HG02642 (cell line): Measurements from ENCODE around the gene ROCK2.
A peak's percentile ranks its signal among the peaks of the same experiment; 100 is the strongest.

Source experiments
- ATAC-seq: cut with Tn5 transposase; IDR thresholded peaks from one replicate; pipeline ENCODE4 v1.9.1; 2021; ENCODE audit warnings: mild to moderate bottlenecking; ENCODE audit not compliant: unreplicated experiment, poor library complexity

ROCK2 gene

GRCh38 chr2:11159574-11160170 lies 184.8 kb downstream of the ROCK2 start:
- ATAC-seq = no peak

GRCh38 chr2:11158916-11159573 lies 185.4 kb downstream of the ROCK2 start:
- ATAC-seq = no peak

DNA sequence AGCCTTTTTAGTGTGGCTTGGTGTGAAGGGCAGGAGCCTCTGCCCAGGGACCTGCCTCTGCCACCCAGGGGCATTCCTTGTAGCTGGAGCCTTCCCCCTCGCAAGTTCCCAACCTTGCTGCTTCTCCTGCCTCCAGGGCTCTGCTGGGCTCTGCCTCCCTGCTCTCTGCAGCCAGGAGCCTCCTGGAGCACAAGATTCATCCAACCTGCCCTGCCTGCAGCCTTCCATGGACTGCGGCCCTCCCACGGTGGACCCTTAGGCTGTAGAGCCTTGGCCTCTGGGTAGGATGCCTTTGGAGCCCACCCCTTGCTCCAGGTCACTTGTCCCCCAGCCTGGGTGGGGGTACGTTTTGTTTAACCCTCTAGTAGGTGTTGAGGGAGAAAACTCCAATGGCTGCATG lies 186.7 kb downstream of the ROCK2 start:
- no peak for ATAC-seq

- ATAC-seq = no peak
Observed at GRCh38 chr2:11157296-11157695, 187.1 kb downstream of the ROCK2 start.

GRCh38 chr2:11156396-11157075 lies 187.9 kb downstream of the ROCK2 start:
- ATAC-seq = no peak

DNA sequence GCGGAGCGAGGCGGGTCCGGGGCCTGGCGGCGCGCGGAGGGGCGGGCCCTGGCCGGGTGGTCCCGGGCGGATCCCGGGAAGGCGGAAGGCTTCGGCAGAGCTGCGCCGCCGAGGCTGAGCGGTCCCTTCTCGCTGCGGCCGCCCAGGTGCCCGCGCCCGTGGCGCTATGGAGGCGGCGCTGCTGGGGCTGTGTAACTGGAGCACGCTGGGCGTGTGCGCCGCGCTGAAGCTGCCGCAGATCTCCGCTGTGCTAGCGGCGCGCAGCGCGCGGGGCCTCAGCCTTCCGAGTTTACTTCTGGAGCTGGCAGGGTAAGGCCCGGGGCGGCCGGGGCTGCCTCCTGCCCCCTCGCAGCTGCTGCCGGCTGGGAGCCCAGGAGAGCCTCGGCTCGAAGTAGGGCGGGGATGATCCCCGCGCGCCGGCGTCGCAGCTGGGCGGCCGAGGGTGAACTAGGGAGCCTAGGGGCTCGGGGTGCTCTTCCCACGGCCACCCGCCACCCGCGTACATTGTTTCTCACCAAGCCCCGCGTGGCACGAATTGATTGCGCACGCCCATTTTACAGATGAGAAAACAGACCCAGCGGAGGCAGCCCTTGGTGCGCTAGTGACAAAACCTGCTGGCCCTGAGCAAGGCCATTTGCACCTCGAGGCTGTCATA lies 188.9 kb downstream of the ROCK2 start, which contains the start of gene SLC66A3:
Gene SLC66A3, plus strand, starts transcription at position 87 of the 655 bp plus-strand sequence. Its CDS starts 80 bp downstream, at position 167.
- peak; percentile 82 for ATAC-seq

GRCh38 chr2:11154923-11155380 lies 189.5 kb downstream of the ROCK2 start:
- peak; percentile 69 for ATAC-seq

GRCh38 chr2:11154016-11154922 lies 190.2 kb downstream of the ROCK2 start:
- peak; percentile 15 for ATAC-seq

GRCh38 chr2:11152591-11152990 lies 191.8 kb downstream of the ROCK2 start:
- no peak for ATAC-seq

DNA sequence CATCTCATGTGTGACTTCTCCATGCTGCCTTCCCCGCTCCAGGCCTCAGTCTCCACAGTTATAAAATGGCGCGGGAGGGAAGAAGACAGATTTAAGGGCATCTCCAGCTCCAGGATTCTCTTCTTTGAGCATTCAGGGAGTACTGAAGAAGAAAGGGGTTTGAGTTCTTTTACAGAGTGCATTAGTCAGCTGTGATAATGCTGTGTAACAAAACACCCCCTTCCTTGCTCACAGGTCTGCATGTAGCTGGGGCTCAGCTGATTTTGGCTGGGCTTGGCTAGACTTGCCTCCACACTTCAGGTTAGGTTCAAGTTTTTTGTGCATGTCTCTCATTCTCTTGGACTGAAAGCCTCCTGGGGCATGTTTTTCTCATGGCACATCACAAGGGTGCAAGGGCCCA lies 197.2 kb downstream of the ROCK2 start:
- no peak for ATAC-seq

- no peak for ATAC-seq
Observed at GRCh38 chr2:11146076-11146475, 198.4 kb downstream of the ROCK2 start.

- no peak for ATAC-seq
Observed at GRCh38 chr2:11145350-11145749, 199.1 kb downstream of the ROCK2 start.

DNA sequence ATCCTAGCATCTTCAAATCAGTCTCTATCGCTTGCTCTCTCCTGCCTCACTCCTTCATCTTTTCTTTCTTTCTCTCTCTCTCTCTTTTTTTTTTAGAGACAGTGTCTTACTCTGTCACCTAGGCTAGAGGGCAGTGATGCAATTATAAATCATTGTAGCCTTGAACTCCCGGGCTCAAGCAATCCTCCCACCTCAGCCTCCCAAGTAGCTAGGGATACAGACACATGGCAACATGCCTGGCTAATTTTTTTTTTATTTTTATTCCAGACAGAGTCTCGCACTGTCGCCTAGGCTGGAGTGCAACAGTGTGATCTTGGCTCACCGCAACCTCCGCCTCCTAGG lies 199.7 kb downstream of the ROCK2 start:
- ATAC-seq = no peak

- no peak for ATAC-seq
Observed at GRCh38 chr2:11144077-11144737, 200.2 kb downstream of the ROCK2 start.

DNA sequence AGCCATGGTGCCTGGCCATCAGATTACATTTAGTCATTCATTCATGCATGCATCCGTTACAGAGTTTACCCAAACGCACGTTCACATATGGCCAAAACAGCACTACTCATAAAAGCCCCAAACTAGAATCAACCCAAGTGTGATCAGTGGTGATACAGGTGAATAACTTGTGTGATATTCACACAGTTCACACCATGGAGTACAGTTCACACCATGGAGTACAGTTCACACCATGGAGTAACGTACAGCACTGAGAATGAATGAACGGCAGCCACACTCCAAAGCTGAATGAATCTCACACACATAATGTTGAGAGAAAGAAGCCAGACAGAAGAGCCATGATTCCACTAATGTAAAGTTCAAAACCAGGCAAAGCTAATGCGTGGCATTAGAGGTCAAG lies 201.4 kb downstream of the ROCK2 start:
- ATAC-seq = no peak

DNA sequence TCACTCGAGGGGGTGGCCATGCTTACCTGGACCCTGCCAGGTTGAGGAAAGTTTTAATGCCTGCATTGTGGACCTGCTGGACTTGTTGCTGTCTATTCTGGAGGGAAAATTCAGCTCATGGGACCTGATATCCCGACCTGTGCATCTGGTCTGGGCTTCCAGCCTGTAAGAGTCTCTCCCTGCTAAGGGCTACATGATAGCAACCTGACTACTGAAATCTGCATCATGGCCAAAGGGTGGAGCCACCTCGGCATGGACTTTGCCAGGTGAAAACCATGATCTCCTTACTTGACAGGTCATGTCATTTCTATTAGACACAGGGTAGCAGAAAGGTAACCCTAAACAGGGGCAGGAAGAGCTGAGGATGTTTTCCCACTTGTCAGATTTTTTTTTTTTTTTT lies 202.1 kb downstream of the ROCK2 start:
- ATAC-seq = no peak

DNA sequence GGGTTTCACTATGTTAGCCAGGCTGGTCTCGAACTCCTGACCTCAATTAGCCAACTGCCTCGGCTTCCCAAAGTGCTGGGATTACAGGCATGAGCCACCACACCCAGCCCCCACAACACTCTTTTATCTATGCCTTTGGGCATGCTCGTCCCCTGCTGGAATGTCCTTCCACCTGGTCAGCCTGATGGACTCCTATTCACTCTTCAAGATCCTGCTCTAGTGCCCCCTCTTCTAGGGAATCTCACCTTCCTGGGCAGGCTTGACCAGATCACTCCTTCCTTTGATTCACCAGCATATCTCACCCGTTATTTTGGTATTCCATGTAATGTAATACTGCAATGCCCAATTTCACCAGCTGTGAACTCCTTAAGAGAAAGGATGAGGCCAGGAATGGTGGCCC lies 203.1 kb downstream of the ROCK2 start:
- no peak for ATAC-seq

DNA sequence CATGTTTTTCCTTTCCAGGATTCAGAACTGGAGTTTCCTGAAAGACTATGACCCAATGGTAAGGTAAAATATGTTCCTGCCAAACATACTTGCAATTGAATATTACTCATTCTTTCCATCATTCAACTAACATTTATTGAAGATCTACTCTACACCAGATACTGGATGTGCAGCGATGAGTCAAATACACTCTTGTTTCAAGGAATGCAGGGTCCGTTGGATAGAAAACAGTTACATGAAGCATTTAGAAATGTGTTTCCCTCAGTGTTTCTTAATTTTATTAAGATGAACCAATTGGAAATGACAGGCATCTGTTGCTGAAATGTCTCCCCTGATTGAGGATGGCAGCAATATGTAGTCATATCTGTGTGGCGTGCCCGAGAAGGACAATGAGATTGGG lies 203.9 kb downstream of the ROCK2 start:
- no peak for ATAC-seq

GRCh38 chr2:11134349-11134748 lies 210.1 kb downstream of the ROCK2 start:
- no peak for ATAC-seq

GRCh38 chr2:11133936-11134320 lies 210.5 kb downstream of the ROCK2 start:
- ATAC-seq = no peak
